ENCODE data around the gene LEF1.
"Not testable (repeated sequence)": the region's sequence is repeated elsewhere in the genome, so short reads cannot be mapped to it uniquely, and the experiment has no call there.

Gene LEF1

DNA sequence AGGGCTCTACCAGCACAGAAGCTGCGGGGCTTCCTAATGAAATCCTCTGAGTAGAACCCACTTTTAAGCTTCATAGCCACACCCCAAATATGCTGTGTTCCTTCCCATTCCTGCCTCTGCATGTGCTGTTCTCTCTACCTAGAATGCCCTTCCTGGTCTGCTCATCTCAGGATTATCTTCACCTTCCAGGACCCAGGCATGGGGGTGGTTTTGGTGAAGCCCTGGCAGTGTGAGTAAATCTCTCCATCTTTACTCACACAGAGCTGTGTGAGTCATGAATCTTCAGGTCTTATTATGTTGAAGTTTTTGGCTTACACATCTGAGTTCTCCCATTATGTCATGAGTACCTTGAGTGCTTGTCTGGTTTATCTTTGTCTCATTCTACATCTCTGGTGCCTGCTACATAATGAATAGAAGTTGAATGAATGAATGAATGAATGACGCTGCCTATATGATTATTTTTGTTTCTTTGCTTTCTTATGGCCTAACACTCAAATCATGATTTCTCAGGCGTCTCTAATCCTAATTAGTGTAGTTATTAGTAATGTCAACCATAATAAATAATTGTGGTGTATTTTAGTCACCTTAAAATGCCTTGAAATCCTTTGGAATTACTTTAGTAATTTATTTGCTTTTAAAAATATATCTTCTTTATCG, 137.2 kb downstream of the LEF1 start:
- no peak for DNase-seq (ENCODE audit: low read depth)

DNA sequence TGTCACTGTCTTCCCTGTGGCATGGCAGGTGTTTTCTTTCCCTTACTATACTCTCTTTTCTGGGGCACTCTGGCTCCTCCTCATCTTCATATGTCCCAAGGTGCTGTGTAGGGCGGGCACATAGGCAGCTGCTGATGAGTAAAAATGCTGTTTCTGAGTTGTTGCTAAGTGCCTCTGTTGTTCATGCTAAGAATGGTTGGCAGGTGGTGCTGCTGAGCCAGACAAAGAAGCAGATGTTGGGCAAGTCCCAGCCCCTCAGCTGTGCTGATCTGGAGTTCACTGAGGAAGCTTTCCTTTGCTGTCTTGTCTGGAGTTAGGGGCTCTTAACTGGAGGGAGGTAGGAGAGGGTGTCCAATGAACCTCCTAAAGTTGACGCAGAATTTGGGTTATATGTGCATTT, 138.4 kb downstream of the LEF1 start:
- peak; percentile 33 for DNase-seq (ENCODE audit: low read depth)

DNA sequence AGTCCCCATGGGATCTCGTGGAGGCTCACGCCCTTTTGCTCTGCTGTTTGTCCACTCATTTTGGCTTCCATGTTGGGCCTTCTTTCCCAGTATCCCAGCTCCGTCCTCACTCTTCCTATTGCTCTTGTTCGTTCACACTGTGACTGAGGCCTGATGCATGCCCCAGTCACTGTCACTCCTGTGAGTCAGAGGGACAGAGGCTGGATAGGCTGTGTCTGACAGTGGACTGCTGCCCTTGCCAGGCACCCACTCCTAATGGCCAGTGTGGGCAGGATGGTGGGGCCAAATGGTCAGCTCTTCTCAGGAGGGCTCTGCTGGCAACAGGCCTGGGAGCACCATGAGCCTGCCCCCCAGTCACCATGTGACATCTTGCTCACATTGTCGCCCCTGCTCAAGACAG, 139.0 kb downstream of the LEF1 start:
- DNase-seq (ENCODE audit: low read depth): no peak

DNA sequence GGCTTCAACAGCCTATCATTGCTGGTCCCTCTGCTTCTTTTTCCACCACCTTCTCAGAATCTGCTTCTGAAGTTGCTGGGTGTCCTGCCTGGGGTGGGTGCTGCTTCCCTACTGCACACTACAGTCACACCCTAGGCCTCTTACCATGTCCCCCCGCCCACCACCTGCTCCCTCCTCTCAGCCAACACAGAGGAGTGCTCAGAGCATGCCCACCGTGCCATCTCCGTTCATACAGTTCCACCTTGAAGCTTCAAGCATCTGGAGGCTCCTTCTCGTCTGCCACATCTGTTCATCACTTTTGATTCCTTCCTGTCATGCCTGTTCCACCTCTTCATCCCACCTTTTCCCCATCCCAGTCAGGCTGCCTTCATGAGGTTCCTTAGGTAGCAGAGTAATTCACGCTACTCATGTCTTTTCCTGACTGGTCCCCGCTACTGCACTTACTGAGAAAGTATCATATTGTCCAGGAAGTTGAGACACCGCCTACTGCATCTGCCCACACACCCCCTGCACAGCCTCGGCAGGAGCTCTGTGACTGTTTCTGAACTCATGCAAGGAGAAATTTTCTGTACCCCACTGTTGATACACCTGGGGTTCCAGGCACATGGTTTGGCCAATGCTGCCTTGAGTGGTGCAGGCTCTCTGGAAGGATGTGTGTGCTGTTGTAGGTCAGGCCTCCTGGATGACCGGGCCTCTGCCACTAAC, 139.6 kb downstream of the LEF1 start:
- DNase-seq (ENCODE audit: low read depth): peak; percentile 39

DNA sequence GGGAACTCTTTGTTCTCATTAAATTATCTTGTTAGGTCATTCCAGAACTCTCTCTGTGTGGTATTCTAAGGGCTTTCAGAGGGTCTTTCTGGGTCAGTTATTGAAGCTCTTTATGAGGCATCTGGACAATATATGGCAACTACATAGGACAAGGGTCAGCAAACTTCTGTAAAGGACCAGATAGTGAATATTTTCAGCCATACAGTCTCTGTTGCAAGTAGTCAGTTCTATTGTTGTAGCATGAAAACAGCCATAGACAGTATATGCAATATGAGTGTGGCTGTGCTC, 143.9 kb downstream of the LEF1 start:
- DNase-seq (ENCODE audit: low read depth): no peak

DNA sequence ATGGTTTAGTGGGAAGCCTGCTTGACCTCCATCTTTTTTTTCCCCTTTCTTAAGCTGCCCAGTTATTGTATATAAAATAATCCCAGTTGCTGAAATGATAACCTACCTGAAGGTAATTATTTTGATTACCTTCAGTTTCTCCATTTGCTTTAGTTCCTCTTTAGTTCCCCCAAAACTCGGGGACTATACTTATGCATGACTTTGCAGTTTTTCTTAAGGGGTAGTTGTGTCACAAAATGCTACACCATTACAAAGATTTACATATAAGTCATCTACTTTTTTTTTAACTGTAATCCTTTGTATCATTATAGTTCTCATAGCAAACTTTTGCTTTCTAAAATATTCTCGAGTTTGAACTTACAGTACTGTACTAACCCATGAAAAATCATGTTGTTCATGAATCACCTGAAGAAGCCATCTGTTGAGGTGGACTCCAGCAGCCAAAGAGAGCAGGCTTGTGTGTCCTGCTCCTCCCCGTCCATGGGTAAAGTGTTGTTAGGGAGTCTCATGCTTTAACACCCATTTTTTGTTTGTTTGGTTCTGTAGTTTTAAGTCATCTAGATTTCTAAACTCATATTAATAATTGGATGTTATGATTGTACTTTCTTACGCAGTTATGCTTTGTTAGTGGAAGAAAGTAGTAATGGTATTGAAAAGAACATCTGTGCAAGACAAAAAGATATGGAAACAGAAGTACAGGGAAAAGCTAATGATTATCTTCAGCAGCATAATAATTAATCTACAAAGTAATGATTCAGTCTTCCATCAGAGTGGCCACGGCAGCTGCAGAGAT, 144.5 kb downstream of the LEF1 start:
- DNase-seq (ENCODE audit: low read depth): no peak

DNA sequence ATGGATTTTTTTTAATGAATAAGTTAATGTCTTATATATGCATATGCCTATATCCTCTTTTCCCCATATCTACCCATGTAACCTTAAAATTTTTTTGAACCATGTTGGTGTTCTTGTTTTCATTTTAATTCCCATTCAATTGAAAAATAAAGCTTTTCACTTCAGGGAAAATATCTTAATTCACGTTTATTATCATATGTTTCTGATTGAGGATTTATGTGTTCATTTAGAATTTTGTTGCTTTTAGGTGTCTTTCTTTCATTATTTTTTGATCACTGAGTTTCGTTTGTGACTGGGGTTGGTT, 149.9 kb downstream of the LEF1 start:
- DNase-seq (ENCODE audit: low read depth): no peak

DNA sequence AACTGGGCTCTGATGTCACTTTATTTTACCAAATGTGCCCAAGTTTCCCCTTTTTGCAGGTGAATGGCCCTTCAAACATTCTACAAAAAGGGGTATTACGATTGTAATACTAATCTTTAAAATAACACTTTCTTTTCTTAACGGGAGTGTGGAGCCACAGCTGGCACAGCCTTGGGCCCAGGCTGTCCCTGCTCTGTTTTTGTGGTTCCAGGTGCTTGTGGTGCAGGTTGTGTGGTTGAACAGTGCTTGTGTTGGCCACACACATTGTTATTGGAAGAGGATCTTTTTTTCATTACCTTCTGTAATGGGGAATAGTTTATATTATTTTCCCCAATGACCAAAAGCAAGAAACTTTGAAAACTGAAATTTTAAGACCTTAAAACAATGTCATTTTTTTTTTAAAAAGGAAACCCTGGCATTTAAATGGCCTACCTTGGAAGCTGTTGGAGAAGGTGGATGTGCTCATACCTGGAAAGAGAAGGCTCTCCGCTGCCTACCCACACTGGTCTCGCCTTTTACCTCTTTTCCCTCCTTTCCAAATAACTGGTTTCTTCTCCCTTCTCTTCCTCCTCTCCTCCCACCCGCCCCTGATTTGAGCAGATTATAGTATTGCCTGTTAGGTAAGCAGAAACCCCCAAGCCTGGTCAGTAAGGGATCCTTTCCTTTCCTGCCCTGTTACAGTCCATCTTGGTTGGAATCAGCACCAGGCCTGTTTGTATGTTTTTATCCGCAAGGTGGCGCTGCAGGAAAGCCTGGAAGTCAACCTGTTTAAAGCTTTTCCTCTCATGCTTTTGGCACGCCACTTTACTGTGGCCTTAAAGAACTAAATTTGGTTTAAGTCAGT, 150.5 kb downstream of the LEF1 start:
- DNase-seq (ENCODE audit: low read depth): peak; percentile 61

DNA sequence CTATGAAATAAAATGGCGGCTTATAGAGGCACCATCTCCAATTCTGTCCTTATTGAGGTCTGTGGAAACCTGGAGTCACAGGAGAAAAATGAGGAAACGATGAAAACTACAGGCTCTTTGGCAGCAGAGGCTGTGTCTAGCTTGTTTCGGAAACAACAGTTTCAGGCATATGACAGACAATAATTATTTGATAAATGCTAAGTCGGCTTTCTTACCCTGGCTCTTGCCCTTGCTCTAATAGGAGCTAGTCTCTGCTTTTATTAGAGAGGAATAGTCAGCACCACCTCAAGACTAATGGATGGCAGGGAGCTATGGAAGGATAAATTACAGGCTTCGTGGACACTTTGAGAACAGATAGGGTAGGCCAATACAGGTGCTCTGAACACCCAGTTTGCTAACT, 154.8 kb downstream of the LEF1 start:
- no peak for DNase-seq (ENCODE audit: low read depth)

DNA sequence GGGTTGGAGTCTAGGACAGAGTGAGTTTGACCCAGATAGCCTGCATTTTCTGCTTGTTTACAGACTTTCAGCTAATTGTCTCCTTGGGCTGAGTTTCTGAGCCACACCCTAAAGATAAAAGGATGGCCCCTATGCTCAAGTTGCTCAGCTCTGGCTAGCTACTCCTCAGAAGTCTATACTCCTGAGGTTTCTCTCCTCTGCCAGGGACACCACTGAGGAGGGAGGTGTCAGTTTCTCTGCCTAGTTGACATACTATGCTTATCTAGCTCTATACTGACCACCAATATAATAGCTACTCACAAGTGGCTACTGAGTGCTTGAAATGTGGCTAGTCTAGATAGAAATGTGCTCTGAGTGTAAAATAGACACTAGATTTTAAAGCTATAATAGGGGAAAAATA, 155.4 kb downstream of the LEF1 start:
- DNase-seq (ENCODE audit: low read depth): no peak

DNA sequence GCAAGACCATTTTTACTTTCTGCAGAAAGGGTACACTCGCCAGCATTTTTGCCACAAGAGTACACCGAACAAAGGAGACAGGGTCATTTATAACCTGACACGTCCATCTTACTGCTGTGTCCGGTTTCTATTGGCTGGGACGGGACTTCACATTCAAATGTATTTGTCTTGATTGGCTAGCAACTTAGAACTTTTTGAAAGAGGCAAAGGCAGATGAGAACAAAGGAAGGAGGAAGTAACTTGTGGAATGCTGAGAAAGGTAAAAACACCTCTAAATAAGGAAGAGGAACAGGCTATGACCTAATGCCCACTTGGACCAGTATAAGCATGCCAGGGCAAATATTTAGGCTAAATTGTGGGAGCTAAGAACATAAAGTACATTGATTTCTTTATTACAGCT, 156.3 kb downstream of the LEF1 start:
- DNase-seq (ENCODE audit: low read depth): not testable (repeated sequence)

DNA sequence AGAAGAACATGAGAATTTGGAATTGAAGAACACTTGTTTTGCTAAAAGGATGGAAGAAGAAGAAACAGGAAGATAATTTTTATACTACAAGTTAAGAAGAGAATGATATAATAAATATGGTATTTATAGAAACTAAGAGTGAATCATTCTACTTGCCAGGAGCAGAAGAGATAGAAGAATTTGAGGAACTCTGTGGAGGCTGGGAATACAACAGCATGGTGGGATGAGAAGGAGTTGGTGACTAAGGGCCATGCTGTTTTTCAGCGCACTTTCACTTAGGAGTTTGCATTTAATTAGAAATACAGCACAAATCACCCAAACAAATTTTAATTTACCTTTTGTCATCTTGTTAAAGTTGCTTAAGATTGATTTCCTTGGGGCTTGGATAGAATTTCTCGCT, 158.6 kb downstream of the LEF1 start:
- no peak for DNase-seq (ENCODE audit: low read depth)

DNA sequence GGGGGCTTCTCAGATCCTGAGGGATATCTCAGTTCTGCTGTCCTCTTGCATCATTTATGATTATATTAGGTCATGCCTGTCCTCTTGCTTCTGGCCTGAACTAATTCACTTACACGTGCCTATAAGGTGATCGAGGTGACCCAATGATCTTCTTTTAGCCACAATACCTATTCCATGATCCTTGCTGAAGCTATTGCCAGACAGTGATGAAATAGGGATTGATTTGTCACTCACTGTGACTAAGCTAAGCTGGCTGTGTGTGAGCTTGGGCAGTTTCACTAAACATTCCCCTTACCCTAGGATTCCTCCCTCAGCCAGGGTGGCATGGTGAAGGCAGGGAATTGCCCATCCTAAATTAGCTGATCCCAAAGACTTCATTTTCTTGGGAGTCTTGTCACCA, 160.0 kb downstream of the LEF1 start:
- DNase-seq (ENCODE audit: low read depth): no peak

DNA sequence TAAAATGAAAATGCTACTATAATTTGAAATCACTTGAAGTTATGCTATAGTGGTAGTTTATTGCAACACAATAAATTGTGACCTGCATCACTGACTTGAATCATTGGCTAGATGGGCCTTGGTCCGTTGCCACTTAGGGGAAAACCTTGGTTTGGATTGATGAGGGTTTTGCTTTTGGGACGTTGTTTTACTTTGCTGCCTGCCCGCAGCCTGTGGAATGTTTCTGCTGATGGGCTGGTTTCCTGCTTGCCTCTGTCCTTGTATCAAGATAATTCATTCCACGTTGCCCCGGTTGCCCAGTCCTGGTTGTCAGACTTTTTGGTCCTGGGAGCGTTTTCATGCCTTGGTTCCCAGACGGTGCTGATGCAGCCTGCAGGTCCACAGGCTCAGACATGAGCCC, 160.7 kb downstream of the LEF1 start:
- DNase-seq (ENCODE audit: low read depth): no peak

DNA sequence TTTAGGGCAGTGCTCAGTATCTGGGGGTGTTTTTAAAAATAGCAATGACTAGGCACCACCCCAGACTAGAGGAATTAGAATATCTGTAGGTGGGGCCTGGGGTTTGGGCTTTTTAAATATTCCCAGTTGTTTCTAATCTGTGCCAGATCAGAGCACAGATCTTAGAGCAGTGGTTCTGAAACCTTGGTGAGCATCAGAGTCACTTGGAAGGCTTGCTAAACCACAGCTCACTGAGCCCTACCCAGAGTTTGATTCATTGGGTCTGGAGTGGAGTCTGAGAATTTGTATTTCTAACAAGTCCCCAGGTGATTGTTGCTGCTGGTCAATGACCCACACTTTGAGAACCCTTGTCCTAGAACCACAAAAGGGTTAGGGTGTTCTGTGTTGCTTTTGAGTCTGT, 162.4 kb downstream of the LEF1 start:
- no peak for DNase-seq (ENCODE audit: low read depth)

DNA sequence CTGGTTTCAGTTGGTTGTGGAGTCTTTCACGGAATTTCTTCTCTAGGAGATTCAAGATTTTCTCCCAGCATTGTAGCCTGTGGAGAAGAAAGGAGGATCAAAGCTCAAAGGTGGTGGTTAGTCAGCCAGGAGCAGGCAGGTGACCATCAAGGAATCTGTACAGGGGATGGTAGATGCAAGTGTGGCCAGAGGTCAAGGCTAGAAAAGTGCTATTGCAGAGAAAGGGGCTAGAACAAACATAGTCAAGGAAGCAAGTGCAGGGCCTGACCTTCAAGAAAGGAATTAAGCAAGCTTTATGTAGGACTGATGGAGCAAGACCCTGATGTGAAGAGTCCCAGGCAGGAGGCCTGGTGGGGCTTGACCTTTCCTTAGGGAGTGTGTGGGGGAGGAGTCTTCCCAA, 162.9 kb downstream of the LEF1 start:
- no peak for DNase-seq (ENCODE audit: low read depth)

DNA sequence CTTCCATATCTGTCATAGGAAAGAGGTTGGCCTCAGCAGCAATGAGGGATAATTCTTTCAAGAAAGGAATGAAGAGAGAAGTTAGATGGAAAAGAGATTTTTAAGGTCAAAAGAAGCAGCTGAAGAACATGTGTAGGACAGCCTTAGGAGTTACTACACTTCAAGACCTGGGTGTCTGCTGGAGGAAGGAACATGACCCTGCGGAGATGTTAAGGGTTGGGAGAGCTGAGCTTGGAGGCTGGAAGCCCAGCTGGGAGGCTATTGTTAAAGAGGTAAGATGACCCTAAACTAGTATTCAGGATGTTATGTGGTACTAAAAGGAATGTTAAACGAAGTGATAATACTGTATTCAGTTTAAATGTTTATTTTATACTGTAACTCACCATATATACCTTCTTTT, 164.1 kb downstream of the LEF1 start:
- no peak for DNase-seq (ENCODE audit: low read depth)

DNA sequence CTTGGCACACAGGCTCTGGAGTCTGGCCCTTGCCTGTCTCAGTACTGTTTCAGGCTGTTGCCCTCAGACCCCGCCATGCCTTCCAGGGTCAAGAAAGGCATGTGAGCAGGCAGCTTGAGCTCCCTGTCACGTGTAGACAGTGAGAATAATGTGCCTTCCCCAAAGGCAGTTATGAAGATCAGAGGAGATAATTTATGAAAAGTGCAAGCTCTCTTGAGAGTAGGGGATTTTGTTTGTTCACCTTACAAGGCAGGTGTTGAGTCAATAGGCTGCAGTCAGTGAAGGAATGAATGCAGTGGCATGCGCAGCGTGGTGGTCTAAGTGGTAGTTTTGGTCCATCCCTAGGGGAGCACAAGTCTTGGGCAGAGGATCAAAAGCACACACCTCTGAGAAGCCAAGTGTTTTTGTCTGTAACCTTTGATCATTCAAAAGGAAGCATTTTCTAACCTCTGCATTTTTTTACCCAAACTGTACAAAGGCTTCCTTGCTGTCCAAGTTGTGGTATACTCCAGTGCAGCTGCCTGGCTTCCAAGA, 164.7 kb downstream of the LEF1 start:
- DNase-seq (ENCODE audit: low read depth): no peak

DNA sequence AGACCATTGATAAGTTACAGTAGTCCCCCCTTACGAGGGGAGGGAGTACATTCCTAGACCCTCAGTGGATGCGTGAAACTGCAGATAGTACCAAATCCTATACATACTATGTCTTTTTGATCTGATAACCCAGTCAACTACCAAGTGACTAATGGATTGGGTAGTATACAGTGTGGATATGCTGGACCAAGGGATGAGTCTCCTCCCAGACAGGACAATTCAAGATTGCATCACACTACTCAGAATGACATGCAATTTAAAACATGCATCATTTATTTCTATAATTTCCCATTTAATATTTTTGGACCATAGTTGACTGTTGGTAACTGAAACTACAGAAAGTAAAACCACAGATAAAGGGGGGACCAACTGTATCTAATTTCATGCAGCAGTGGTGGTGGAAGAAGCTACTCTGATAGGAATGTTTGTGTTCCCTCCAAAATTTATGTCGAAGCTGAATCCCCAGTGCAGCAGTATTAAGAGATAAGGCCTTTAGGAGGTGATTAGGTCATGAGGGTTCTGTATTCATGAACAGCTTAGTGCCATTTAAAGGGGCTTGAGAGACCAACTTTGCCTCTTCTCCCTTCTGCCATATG, 167.1 kb downstream of the LEF1 start:
- no peak for DNase-seq (ENCODE audit: low read depth)

DNA sequence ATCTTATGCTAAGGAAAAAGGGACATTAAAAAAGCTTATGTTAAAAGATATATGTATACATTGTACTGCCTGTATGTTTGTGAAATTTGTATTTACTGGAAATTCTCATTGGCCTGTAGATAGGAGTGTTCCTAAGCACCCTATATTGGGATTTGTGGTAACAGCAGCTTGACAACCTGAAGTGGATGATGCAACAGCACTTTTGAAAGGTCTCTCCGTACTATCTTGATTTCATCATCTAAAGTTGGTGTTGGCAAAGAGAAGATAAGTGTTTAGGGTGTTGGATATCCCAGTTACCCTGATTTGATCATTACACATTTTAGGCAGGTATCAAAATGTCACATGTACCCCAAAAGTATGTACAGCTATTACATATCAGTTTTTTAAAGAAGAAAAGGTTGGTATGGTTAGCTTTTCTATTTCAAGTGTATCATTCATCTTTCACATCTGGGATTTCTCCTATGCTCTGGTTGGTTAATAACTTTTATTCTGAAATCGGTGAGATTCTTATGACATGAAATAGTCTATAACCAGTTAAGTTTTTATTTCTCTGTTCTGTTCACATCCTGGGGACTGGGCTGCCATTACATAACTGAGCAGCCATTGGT, 168.7 kb downstream of the LEF1 start:
- DNase-seq (ENCODE audit: low read depth): no peak

DNA sequence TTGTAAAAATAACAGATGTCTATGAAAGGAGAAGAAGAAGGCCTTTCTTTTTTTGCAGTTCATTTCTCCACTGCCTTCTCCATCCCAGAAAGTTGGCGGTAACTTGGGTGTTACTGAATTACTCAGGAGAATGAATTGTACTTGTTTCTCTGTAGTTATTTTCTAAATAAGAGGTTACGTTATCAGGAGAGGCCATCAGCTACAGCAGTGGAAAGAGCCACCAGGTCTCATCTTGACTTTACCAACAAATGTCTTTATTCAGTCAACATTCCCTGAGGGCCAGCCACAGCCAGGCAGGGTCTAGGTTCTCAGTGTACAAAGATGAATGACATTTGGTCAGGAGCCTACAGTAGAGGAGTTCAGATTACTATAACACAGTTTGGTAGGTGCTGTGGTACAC, 170.9 kb downstream of the LEF1 start:
- no peak for DNase-seq (ENCODE audit: low read depth)
